Hepatocyte (in vitro differentiated cells): ENCODE results near the gene SLC52A1. TPM values are rescaled to one million over a fixed set of nuclear protein-coding genes. Genes with fewer than 3 reads are reported as not detected.

ENCODE experiments used
- DNase-seq: peaks from one replicate; pipeline ENCODE4 v3.0.0-alpha.2; 2016; ENCODE audit warnings: low spot score
- H2AFZ ChIP-seq: fragments of 200-600 bp; sonication (generic); 2 replicates; pipeline ENCODE4 v1.6.0; 2016; ENCODE audit warnings: antibody characterized with exemption, mild to moderate bottlenecking
- H3K27ac ChIP-seq: fragments of 200-600 bp; sonication (generic); 2 replicates; pipeline ENCODE4 v1.5.1; 2016; ENCODE audit warnings: mild to moderate bottlenecking
- H3K27me3 ChIP-seq: fragments of 200-600 bp; sonication (generic); 2 replicates; pipeline ENCODE4 v1.6.1; 2016
- H3K36me3 ChIP-seq: fragments of 200-600 bp; sonication (generic); replicated peaks from 2 replicates; pipeline ENCODE4 v1.5.1; 2016; ENCODE audit warnings: low read depth; ENCODE audit not compliant: insufficient read depth
- H3K4me1 ChIP-seq: fragments of 200-600 bp; sonication (generic); 2 replicates; pipeline ENCODE4 v1.5.1; 2016; ENCODE audit warnings: mild to moderate bottlenecking, moderate library complexity; ENCODE audit not compliant: insufficient read depth
- H3K4me2 ChIP-seq: fragments of 200-600 bp; sonication (generic); 2 replicates; pipeline ENCODE4 v1.6.0; 2016
- H3K4me3 ChIP-seq: fragments of 200-600 bp; sonication (generic); 2 replicates; pipeline ENCODE4 v1.5.1; 2016; ENCODE audit warnings: mild to moderate bottlenecking
- H3K79me2 ChIP-seq: fragments of 200-600 bp; sonication (generic); 2 replicates; pipeline ENCODE4 v1.6.0; 2017; ENCODE audit warnings: mild to moderate bottlenecking
- H3K9me2 ChIP-seq: fragments of 200-600 bp; sonication (generic); replicated peaks from 2 replicates; pipeline ENCODE4 v1.6.0; 2017; ENCODE audit warnings: mild to moderate bottlenecking; ENCODE audit not compliant: insufficient read depth
- H3K9me3 ChIP-seq: fragments of 200-600 bp; sonication (generic); 2 replicates; pipeline ENCODE4 v1.5.1; 2016; ENCODE audit warnings: low read depth, mild to moderate bottlenecking
- H4K20me1 ChIP-seq: fragments of 200-600 bp; sonication (generic); 2 replicates; pipeline ENCODE4 v1.6.0; 2016; ENCODE audit warnings: mild to moderate bottlenecking; ENCODE audit not compliant: insufficient read depth, poor library complexity, severe bottlenecking
- CTCF ChIP-seq: fragments of 200-600 bp; sonication (generic); IDR thresholded peaks from 2 replicates; pipeline ENCODE4 v1.5.1; 2016; ENCODE audit warnings: antibody characterized with exemption, mild to moderate bottlenecking; ENCODE audit not compliant: poor library complexity
- EZH2 ChIP-seq: fragments of 200-600 bp; sonication (generic); IDR thresholded peaks from 2 replicates; pipeline ENCODE4 v1.6.1; 2016; ENCODE audit warnings: antibody characterized with exemption, mild to moderate bottlenecking, borderline replicate concordance
- EZH2phosphoT487 ChIP-seq: fragments of 200-600 bp; sonication (generic); IDR thresholded peaks from one replicate; pipeline ENCODE4 v1.6.1; 2018; ENCODE audit warnings: antibody characterized with exemption, mild to moderate bottlenecking, low read depth, moderate library complexity; ENCODE audit not compliant: unreplicated experiment, severe bottlenecking
- WGBS: methylation state at CpG from one replicate; pipeline ENCODE4 v1.1.6; 2016; ENCODE audit warnings: low lambda C conversion rate; ENCODE audit errors: missing lambda C conversion rate; 5-methylcytosine and 5-hydroxymethylcytosine counted together
- polyA plus RNA-seq: library from polyadenylated mRNA; unstranded; fragments of >200 nt; fragmentation: Nextera tagmentation; extraction: Ambion mirVana; gene quantifications from 2 replicates; pipeline ENCODE4 v1.2.1, GENCODE V29; 2016
- total RNA-seq: library from RNA; depleted of rRNA; stranded (reverse); fragments of >200 nt; gene quantifications from 2 replicates; pipeline ENCODE4 v1.2.3, GENCODE V29; 2014

SLC52A1 gene
- total and polyA plus RNA-seq, 2 experiments from 2014 or later, result 0.13 TPM; not detected in 1

DNA sequence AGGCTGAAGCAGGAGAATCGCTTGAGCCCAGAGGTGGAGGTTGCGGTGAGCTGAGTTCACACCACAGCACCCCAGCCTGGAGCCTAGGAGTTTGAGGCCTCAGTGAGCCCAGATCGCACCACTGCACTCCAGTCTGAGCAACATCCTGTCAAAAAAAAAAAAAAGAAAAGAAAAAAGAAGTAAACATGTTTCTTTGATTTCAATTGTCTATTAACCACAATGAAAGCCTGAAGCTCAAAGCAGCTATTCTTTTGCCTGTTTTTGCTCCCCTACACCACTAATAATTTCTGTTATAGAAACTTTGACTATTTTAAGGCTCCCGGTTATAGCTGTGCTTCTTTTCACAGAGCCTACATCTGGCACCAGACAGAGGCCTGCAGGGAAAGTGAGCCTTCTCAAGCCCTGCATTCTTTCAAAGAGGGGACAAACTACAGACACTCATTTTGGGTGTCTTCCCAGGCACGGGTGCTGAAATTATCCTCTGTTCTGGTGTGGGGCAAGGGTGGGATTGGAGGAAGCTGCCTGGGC is 14.2 kb upstream of the SLC52A1 start:
- no peak for TF ChIP-seq EZH2phosphoT487
- TF ChIP-seq CTCF, result no peak
- no peak for TF ChIP-seq EZH2
- no peaks in the 10 kb centered on the region for H3K9me3 ChIP-seq
- H3K4me3 ChIP-seq, result no peak overlapping the region
- no peaks in the 10 kb centered on the region for H3K27me3 ChIP-seq
- no peak overlapping the region for H2AFZ ChIP-seq
- no peak for DNase-seq
- H3K27ac ChIP-seq, result peak overlapping the region; percentile 56
- H3K9me2 ChIP-seq, result no peaks in the 10 kb centered on the region
- H4K20me1 ChIP-seq, result no peaks in the 10 kb centered on the region
- no peak overlapping the region for H3K4me2 ChIP-seq
- peaks cover 9% of the 10 kb centered on the region for H3K4me1 ChIP-seq
- no peaks in the 10 kb centered on the region for H3K36me3 ChIP-seq
- 65% methylated on average over 5 of the region's 5 CpGs for WGBS
- H3K79me2 ChIP-seq, result no peaks in the 10 kb centered on the region

GRCh38 chr17:5047446-5047845 is 12.2 kb upstream of the SLC52A1 start:
- WGBS, result 77% methylated on average over 2 of the region's 2 CpGs
- no peak overlapping the region for H3K4me3 ChIP-seq
- DNase-seq, result no peak
- H3K4me1 ChIP-seq, result peaks cover 9% of the 10 kb centered on the region
- H3K27me3 ChIP-seq, result no peaks in the 10 kb centered on the region
- H3K36me3 ChIP-seq, result no peaks in the 10 kb centered on the region
- H2AFZ ChIP-seq, result no peak overlapping the region
- no peak for TF ChIP-seq CTCF
- TF ChIP-seq EZH2phosphoT487, result no peak
- TF ChIP-seq EZH2, result no peak
- H3K27ac ChIP-seq, result no peak overlapping the region
- H3K9me2 ChIP-seq, result no peaks in the 10 kb centered on the region
- H4K20me1 ChIP-seq, result no peaks in the 10 kb centered on the region
- H3K9me3 ChIP-seq, result no peaks in the 10 kb centered on the region
- H3K4me2 ChIP-seq, result no peak overlapping the region
- H3K79me2 ChIP-seq, result no peaks in the 10 kb centered on the region

GRCh38 chr17:5045496-5045895 is 10.3 kb upstream of the SLC52A1 start:
- no peaks in the 10 kb centered on the region for H3K36me3 ChIP-seq
- H3K9me2 ChIP-seq, result no peaks in the 10 kb centered on the region
- no peaks in the 10 kb centered on the region for H3K9me3 ChIP-seq
- no peak for TF ChIP-seq EZH2
- H3K4me2 ChIP-seq, result no peak overlapping the region
- H3K4me1 ChIP-seq, result peaks cover 9% of the 10 kb centered on the region
- no peaks in the 10 kb centered on the region for H3K27me3 ChIP-seq
- H3K79me2 ChIP-seq, result no peaks in the 10 kb centered on the region
- H3K27ac ChIP-seq, result no peak overlapping the region
- H4K20me1 ChIP-seq, result no peaks in the 10 kb centered on the region
- no peak overlapping the region for H2AFZ ChIP-seq
- 69% methylated on average over 6 of the region's 6 CpGs for WGBS
- no peak for DNase-seq
- no peak overlapping the region for H3K4me3 ChIP-seq

GRCh38 chr17:5044630-5045029 is 9.4 kb upstream of the SLC52A1 start:
- H3K27ac ChIP-seq, result no peak overlapping the region
- H3K4me2 ChIP-seq, result no peak overlapping the region
- H2AFZ ChIP-seq, result no peak overlapping the region
- no peaks in the 10 kb centered on the region for H3K36me3 ChIP-seq
- no peaks in the 10 kb centered on the region for H3K79me2 ChIP-seq
- H3K9me3 ChIP-seq, result no peaks in the 10 kb centered on the region
- no peaks in the 10 kb centered on the region for H4K20me1 ChIP-seq
- H3K4me3 ChIP-seq, result no peak overlapping the region
- no peaks in the 10 kb centered on the region for H3K9me2 ChIP-seq
- H3K4me1 ChIP-seq, result peaks cover 5% of the 10 kb centered on the region
- DNase-seq, result no peak
- 83% methylated on average over 5 of the region's 5 CpGs for WGBS
- TF ChIP-seq EZH2 (no peak), EZH2phosphoT487 (no peak), CTCF (no peak)
- H3K27me3 ChIP-seq, result no peaks in the 10 kb centered on the region
